ENCODE results near the gene MRPS6.

- TF ChIP-seq CTCF (IDR thresholded peaks at IDR 0.05 in 8 of 11, conservative IDR thresholded peaks at IDR 0.05 in 3 of 11) (no peak), POLR2AphosphoS5 (IDR thresholded peaks at IDR 0.05) (no peak)
Measured at GRCh38 chr21:34065027-34065426, 8.4 kb upstream of the MRPS6 start.

Measured in spleen (tissue), 7 donors.